HG02885 (cell line): ENCODE results near the gene RNF41.

Source experiments
- ATAC-seq: cut with Tn5 transposase; IDR thresholded peaks from one replicate; pipeline ENCODE4 v1.9.1; 2021; ENCODE audit warnings: mild to moderate bottlenecking; ENCODE audit not compliant: unreplicated experiment, poor library complexity

The RNF41 gene

GRCh38 chr12:56247923-56248322 is 26.2 kb upstream of the RNF41 start:
- ATAC-seq = no peak

- no peak for ATAC-seq
Observed at GRCh38 chr12:56244494-56244893, 22.8 kb upstream of the RNF41 start.

- ATAC-seq = no peak
Observed at GRCh38 chr12:56243731-56244181, 22.0 kb upstream of the RNF41 start.

GRCh38 chr12:56242986-56243385 is 21.3 kb upstream of the RNF41 start:
- ATAC-seq = no peak

GRCh38 chr12:56241424-56242303 is 19.9 kb upstream of the RNF41 start:
- no peak for ATAC-seq

DNA sequence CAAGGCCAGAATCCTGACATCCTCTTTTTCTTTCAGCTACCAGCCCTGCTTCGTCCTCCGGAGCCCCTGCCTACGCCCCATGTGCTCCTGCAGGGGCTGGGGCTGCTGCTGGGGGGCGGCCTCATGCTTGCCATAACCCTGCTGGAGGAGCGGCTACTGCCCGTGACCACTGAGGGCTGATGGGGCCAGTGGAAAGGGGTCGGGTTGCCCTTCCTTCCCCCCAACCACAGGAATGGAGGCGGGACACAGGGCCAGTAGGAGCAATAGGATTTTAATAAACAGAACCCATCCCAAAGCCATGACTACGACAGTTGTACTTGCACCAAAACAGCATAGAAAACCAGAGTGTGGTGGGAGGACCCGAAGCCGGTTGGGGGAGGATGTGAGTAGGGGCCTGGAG is 15.8 kb upstream of the RNF41 start:
- no peak for ATAC-seq

GRCh38 chr12:56236985-56237384 is 15.3 kb upstream of the RNF41 start:
- ATAC-seq = no peak

DNA sequence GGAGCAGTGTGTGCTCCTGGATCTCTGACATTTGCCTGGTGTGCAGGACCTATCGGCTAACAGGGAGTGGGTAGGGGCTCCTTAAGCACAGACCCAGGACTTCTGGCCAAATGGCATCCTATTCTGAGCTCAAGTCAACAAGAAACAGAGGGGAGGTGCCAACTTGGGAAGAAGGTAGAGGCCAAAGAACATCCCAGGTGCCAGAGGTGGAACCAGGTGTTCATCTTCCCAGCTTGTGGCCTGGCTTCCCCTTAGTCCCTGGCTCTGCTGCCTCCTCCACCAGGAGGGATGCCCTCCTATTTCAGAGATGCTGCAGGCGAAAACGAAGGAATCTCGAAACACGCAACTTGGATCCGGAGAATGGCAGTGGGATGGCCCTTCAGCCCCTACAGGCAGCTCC is 14.4 kb upstream of the RNF41 start:
- no peak for ATAC-seq

GRCh38 chr12:56234746-56235436 is 13.2 kb upstream of the RNF41 start:
- ATAC-seq = no peak

- ATAC-seq = no peak
Observed at GRCh38 chr12:56231184-56231582, 9.5 kb upstream of the RNF41 start.

- no peak for ATAC-seq
Observed at GRCh38 chr12:56230432-56231183, 8.9 kb upstream of the RNF41 start.

DNA sequence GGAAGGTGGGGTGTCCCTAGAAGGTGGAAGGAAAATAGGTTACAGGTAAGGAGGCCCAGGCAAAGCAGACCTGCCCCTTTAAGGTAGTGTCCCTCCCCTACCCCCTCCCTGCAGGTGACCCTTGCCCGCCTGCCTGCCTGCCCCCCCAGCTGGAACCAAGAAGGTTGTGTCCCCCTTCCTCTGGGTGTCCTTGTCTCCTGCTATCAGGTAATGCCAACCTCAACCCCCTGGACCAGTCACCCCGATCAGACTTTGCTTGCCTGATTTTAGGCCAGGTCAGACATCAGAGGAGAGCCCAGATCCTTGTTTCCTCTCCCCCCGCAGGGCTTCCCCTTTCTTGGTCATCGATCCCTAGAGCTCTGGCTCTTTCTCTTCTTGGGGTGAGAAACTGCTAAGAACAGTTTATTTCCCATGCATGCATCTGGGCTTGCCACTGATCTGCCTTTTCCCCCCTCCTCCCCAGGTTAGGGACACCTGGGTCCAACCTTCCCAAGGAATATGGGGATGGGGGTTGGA is 8.3 kb upstream of the RNF41 start, which contains the start of gene SLC39A5:
TSS of gene SLC39A5 (plus strand) at position 136 of the 516 bp plus-strand sequence. CDS start 1,224 bp downstream, outside the sequence.
- no peak for ATAC-seq

GRCh38 chr12:56229082-56229481 is 7.4 kb upstream of the RNF41 start:
- ATAC-seq = no peak

- ATAC-seq = no peak
Observed at GRCh38 chr12:56224954-56225353, 3.2 kb upstream of the RNF41 start.

DNA sequence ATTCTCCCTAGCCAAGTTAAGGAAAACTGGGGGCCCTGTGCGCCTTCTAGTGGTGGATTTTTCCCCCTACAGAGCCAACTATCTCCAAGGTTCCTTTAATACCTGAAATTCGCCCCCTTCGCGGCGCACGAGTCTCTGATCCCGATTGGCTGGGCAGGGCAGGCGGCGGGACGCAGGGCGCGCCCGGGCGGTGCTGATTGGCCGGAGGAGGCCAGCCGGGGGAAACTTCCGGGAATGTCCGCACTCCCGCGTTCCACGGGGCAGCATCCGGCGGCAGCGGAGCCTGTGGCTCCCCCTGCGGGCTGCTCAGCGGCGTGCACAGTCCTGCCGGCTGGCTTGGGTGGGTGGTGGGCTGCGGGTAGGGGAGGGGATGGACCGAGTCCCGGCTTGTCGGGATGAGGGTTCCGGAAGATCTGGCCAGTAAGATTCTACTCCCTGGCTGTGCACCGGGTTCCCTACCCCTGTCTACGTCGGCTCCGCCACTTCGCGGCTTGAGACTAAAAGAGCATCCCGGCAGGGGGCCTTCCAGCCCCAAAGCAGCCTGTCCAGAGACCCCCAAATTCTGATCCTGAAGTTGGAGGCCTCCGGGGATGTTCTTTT is 2.5 kb upstream of the RNF41 start, which contains the start of gene NABP2:
TSS of gene NABP2 (plus strand) at position 241 of the 600 bp plus-strand sequence. CDS start 515 bp downstream, outside the sequence.
- ATAC-seq = peak; percentile 74

DNA sequence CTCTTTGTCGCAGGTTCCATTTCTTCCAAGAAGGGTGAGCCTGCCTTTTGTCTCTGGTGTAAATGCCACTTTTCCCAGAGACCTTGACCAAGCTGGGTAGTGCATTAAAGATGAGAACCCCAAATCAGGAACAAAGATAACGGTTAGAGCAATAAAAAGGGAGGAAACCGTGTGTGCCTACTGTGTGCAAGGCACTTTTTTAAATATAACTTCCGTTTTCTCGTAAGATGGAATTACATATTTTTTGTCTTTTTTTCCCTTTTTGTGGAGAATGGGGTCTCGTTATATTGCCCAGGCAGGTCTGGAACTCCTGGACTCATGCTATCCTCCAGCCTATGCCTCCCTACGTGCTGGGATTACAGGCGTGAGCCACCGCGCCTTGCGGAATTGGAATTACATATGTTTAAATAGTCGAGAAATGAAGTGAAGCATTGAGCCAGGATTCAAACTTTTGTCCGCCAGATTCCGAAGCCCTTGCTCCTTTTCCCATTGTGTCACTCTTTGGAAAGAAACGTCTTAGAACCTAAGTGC is 1.9 kb upstream of the RNF41 start:
- no peak for ATAC-seq

- ATAC-seq = no peak
Observed at GRCh38 chr12:56222531-56222895, 791 bp upstream of the RNF41 start.

DNA sequence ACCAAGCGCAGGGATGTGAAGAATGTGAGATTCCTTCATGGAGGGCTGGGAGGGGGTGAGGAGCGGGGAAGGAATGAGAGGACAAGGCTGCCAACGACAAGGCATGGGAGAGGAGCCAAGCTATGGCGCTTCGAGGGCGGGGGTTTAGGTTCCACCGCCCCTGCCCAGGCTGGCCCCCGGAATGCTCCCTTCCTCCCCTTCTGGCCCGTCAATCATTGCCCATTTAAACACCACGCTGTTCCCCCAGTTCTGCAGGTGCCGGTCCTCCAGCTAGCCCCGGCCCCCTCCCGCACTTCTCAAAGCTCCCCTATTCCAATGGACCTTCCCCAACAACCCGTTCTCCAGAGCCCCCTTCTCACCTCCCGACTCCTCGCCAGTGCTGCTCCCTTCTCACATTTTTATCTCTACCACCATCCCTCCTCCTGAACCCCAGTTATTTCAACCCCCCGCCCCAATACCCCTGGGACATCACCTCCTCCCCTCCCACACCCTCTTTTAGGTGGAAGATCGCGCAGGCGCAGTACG is 428 bp downstream of the RNF41 start:
- peak; percentile 26 for ATAC-seq

DNA sequence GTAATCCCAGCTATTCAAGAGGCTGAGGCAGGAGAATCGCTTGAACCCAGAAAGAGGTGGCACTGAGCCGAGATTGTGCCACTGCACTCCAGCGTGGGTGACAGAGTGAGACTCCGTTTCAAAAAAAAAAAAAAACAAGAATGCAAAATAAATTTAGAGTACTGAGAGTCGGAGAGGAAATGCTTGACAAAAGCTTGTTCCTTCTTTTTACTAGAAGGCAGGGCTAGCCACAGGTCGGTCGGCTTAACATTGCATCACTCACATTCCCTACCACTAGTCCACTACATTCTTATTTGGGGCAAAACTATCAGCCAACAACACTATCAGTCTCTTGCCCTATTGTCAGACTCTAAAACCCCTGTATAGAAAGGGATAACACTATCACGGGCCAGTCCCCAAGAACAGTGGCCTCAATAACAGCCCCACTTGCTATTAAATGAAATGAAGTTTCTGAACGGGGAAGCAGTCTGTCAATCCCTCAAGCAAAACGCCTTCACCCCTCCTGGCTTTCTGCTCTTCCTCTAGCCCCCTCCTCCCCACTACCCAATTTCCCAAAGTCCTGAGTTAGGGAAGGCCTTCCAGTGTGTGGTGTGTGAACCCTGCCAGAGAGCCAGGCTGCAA is 1.0 kb downstream of the RNF41 start:
- ATAC-seq = no peak
